HFF-Myc (cell line): ENCODE data around the gene FCN3.

Experiments used
- DNase-seq: peaks from one replicate; pipeline ENCODE4 v3.0.0-alpha.2; 2011; ENCODE audit warnings: low read depth; ENCODE audit errors: extremely low read depth
- H3K4me3 ChIP-seq: replicated peaks from 2 replicates; pipeline ENCODE4 v1.5.1; 2011; ENCODE audit warnings: low read depth, mild to moderate bottlenecking, control low read depth, low read length
- CTCF ChIP-seq: IDR thresholded peaks from 2 replicates; pipeline ENCODE4 v1.5.1; 2012; ENCODE audit warnings: mild to moderate bottlenecking, low read depth, low read length, control low read depth; ENCODE audit errors: missing control alignments

The FCN3 gene

DNA sequence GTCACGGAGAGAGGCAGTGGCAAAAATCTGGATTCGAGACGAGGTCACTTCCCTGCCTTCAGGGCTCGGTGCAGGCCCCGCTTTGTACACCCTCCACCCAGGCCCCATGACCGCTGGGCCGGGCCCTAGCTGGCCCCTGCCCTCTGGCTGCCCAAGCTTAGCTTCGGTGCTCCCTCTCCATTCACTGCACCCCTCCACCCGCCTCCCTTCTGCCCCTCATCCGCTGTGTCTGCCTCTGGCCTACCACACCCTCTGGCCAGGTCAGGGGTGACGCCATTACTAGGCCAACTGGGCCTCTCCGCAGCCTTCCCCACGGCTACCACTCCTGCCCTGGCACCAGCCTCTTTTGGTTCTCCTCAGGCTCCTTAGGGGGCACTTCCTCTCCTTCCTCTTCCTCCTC, 9.0 kb upstream of the FCN3 start:
- TF ChIP-seq CTCF, result no peak
- DNase-seq, result no peak
- H3K4me3 ChIP-seq, result no peak overlapping the region

DNA sequence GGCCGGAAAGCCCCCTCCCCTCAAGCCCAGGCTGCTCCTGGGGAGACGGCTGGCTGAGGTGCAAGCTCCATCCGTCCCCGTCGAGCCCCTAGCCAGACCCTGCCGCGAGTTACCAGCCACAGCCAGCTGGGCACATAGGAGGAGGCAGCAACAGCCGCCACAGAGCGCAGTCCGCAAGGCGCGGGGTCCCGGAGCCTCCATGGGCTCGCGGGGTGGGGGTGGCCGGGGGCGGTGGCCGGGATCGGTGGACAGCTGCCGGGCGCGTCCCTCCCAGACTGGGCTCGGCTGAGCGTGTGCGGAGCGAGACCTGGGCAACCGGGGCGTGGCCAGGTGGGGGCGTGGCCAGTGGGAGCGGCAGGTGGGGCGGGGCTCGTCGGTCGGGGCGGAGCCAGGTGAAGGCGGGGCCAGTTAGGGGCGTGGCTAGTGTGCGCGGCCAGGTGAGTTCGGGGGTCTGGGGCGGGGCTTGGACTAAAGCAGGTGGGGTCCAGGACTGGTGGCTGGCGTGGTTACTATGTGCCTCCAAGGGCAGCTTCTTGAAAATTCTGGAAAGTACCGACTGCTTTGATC, 8.5 kb upstream of the FCN3 start, which contains the start of gene CD164L2:
CD164L2 (minus strand) TSS at position 295 of the 567 bp plus-strand sequence; CDS start at position 201, 94 bp downstream.
- H3K4me3 ChIP-seq, result no peak within 1 kb of the TSS
- TF ChIP-seq CTCF, result no peak
- DNase-seq, result no peak

DNA sequence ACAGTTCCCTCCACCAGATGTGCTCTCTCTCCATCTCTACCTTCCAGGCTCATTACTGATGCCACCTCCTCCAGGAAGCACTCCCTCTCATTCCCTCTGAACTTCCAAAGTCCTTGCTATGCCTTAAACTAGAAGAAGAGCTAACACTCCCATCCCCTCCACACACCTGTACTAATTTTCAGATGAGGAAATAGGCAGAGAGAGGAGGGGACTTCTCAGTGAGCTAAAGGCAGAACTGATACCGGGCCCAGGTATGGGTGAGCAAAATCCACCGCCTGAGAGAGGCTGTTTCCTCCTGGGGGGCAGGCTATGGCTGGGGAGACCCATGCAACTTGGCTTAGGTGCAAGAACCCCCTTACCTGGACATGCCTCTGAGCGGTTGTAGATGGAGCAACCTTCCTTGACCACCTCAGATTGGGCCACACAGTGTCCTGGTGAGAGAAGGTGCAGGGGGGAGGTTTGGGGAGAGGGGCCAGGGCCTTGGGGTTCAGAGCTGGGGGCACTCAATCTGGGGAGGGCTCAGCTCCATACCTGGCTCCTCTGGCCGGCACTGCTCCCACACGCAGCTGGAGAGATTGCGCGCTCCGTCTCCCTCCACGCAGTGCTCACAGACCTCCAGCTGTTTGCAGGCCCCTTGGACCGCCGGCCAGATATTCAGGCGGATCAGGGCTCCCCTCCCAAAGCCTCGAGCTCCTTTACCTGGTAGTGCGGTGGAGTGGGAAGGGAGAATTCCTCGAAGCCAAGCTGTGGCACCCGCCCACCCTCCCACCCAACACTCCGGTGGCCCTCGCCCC, 7.5 kb upstream of the FCN3 start:
- H3K4me3 ChIP-seq, result no peak overlapping the region
- DNase-seq, result no peak
- TF ChIP-seq CTCF, result no peak

DNA sequence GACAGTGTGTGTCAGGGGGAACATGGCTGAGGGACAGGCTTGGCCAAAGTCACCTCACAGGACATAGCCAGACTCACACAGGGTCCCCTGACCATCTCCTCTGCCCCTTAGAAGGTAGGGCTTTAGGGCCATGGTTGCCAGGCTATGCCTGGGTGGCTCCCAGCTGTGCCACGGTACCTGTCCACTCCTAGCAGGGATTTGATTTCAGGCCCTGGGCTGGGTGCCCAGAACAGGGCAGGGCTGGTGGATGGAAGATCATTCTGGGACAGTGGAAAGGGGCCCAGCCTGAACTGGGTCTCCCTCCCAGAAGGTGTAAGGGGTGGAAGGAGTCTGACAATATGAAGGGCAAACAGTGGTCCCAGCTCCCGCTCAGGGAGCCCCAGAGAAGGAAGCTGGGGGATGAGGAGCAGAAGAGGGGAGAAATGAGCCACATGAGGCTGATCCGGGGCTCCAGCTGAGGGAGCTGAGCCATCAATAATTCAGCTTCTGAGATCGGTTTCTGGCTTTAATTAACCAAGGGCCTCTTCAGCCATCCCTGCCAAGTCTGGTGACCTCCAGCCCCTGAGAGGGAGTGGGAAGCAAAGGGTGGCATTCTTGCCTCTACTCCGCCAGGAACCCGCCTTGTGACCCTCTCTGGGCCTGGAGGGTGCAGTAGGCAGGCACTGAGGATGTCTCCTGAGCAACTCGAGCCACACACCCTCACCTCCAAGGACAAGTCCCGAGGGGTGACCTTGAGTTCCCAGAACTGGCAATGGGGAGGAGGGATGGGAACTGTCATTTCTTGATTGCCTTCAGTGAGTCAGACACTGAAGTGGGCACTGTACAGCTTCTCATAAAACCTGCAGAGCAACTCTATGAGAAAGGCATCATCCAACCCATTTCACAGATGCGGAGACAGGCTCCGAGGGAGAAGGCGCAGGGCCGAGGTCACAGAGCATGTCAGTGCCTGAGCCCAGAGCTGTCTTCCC, 6.4 kb upstream of the FCN3 start:
- no peak for DNase-seq
- TF ChIP-seq CTCF, result no peak
- no peak overlapping the region for H3K4me3 ChIP-seq

GRCh38 chr1:27380224-27380623, 5.6 kb upstream of the FCN3 start:
- H3K4me3 ChIP-seq, result no peak overlapping the region
- DNase-seq, result no peak
- no peak for TF ChIP-seq CTCF

DNA sequence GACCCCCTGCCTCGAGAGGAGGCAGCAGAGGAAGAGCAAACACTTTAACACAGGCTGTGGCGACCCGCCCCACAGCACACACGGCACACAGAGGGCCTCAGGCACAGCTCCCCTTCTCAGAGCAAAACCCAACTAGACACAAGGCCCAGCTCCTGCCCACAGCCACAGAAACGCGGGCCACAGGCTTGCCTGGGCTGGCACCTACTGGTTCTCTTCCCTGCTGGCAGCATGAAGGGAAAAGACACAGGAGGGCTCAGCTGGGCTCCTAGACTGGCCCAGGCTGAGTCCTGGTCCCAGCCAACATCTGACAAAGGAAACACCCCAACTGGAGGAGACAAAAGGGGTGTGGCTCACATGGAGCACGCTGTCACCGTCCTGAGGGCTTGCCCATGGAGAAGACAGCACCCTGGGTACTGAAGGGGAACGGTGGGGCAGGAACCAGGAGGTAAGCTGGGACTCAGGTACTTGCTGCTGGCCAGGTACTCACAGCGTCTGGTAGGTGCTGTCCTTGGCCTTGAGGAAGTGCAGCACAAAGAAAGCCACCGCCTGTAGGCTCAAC, 5.0 kb upstream of the FCN3 start:
- no peak for TF ChIP-seq CTCF
- no peak for DNase-seq
- no peak overlapping the region for H3K4me3 ChIP-seq
